ENCODE measurements around the gene ZDHHC14. TPM values are rescaled to one million over a fixed set of nuclear protein-coding genes. Genes with fewer than 3 reads are reported as not detected.

ZDHHC14 gene
- total RNA-seq, 2 experiments from 2014 or later: 1.7 to 2.5 TPM

- Mint-ChIP-seq H3K36me3 (ENCODE audit: low read depth) (no peaks in the 10 kb centered on the region), H3K9me3 (no peaks in the 10 kb centered on the region), H3K4me3 (no peak overlapping the region), H3K27me3 (no peaks in the 10 kb centered on the region), H3K4me1 (ENCODE audit: low read depth) (no peaks in the 10 kb centered on the region), H3K27ac (no peak overlapping the region)
- intact Hi-C loops (cut with micrococcal nuclease): loop anchor here (10.0 kb wide), 1 partner anchor 283 kb away; no protein-coding TSS in a partner anchor
- DNase-seq: peak; percentile 64
- POLR2A ChIA-PET: no interaction called here
- peak; percentile 51 for TF ChIP-seq CTCF (IDR thresholded peaks at IDR 0.05)
- peak; percentile 60 for ATAC-seq
- CTCF ChIA-PET: interaction anchor here (0.9 to 1.6 kb wide), 10 partner anchors 18 to 283 kb away, joined by 3 to 6 read pairs (median 3); no protein-coding TSS in a partner anchor
These were observed 216.7 kb downstream of the ZDHHC14 start for GRCh38 chr6:157597461-157598312.

GRCh38 chr6:157599191-157599590, 218.2 kb downstream of the ZDHHC14 start:
- H3K27me3 Mint-ChIP-seq: no peaks in the 10 kb centered on the region
- intact Hi-C loops (cut with micrococcal nuclease): loop anchor here (10.0 kb wide), 1 partner anchor 284 kb away; no protein-coding TSS in a partner anchor
- H3K4me1 Mint-ChIP-seq (ENCODE audit: low read depth): no peaks in the 10 kb centered on the region
- H3K4me3 Mint-ChIP-seq: no peak overlapping the region
- no peak overlapping the region for H3K27ac Mint-ChIP-seq
- CTCF ChIA-PET: interaction anchor here (0.6 to 1.4 kb wide), 3 partner anchors 68 to 274 kb away, joined by 3 read pairs; no protein-coding TSS in a partner anchor
- TF ChIP-seq CTCF (IDR thresholded peaks at IDR 0.05): no peak
- no peaks in the 10 kb centered on the region for H3K9me3 Mint-ChIP-seq
- DNase-seq: no peak
- no peak for ATAC-seq
- POLR2A ChIA-PET: no interaction called here
- H3K36me3 Mint-ChIP-seq (ENCODE audit: low read depth): no peaks in the 10 kb centered on the region

GRCh38 chr6:157600807-157601206, 219.8 kb downstream of the ZDHHC14 start:
- Mint-ChIP-seq H3K4me1 (ENCODE audit: low read depth) (no peaks in the 10 kb centered on the region), H3K27ac (no peak overlapping the region), H3K9me3 (no peaks in the 10 kb centered on the region), H3K27me3 (no peaks in the 10 kb centered on the region), H3K36me3 (ENCODE audit: low read depth) (no peaks in the 10 kb centered on the region), H3K4me3 (no peak overlapping the region)
- POLR2A ChIA-PET: no interaction called here
- intact Hi-C loops (cut with micrococcal nuclease): no loop called here
- ATAC-seq: no peak
- no peak for DNase-seq
- no peak for TF ChIP-seq CTCF (IDR thresholded peaks at IDR 0.05)
- CTCF ChIA-PET: interaction anchor here (1.0 to 1.4 kb wide), 3 partner anchors 12 to 65 kb away, joined by 3 read pairs; no protein-coding TSS in a partner anchor

- Mint-ChIP-seq H3K27me3 (no peaks in the 10 kb centered on the region), H3K9me3 (no peaks in the 10 kb centered on the region), H3K27ac (no peak overlapping the region), H3K36me3 (ENCODE audit: low read depth) (no peaks in the 10 kb centered on the region), H3K4me1 (ENCODE audit: low read depth) (no peaks in the 10 kb centered on the region), H3K4me3 (no peak overlapping the region)
- intact Hi-C loops (cut with micrococcal nuclease): no loop called here
- ATAC-seq (no peak), DNase-seq (no peak)
- CTCF ChIA-PET: no interaction called here
- POLR2A ChIA-PET: interaction anchor here (0.9 kb wide), 1 partner anchor 11 kb away, joined by 3 read pairs; no protein-coding TSS in a partner anchor
- no peak for TF ChIP-seq CTCF (IDR thresholded peaks at IDR 0.05)
These were observed 221.7 kb downstream of the ZDHHC14 start for GRCh38 chr6:157602521-157603295.

Measured in activated CD8-positive, alpha-beta T cell treated with anti-CD3 and anti-CD28 coated beads for 36 hours (primary cell).